ENCODE measurements around the gene INSIG2.
"Not testable (repeated sequence)": the region's sequence is repeated elsewhere in the genome, so short reads cannot be mapped to it uniquely, and the experiment has no call there.

INSIG2 gene

DNA sequence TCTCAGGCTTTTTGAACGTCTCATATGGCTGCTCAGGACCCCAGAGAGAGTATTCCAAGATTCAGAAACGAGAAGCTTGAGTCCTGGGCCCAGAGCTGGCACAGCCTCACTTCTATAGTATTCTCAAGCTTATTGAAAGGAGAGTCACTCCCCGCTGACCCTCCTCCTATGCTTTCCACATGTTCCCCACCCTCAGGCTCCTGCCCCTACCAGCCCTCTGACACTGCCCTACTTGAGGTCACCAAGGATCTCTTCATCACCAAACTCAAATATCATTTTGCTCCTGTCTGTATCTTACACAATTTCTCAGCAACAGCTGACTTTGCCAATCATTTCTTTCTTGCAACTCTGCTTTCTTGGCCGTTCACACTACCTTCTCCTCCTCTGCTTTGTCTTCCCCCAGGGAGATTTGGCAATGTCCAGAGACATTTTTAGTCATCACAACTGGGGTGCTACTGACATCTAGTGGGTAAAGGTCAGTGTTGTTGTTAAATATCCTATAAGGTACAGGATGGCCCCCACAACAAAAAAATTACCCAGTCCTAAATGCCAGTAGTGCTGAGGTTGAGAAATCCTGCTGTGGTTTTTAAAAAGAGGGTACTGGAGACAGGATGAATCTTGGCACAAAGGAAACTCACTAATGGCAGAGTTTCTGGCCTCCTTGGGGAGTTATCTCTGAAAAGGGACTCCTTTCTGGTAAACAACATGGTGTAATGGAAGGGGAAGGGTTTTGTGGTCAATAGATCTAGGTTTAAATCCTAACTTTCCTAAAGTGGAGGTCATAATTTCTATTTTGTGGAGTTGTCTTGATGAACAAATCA lies 26.9 kb upstream of the INSIG2 start:
- DNase-seq: no peak

- no peak for DNase-seq
Measured at GRCh38 chr2:118062048-118062447, 26.2 kb upstream of the INSIG2 start.

- no peak for DNase-seq
Measured at GRCh38 chr2:118062669-118063068, 25.6 kb upstream of the INSIG2 start.

GRCh38 chr2:118065015-118065706 lies 23.1 kb upstream of the INSIG2 start:
- no peak for DNase-seq

GRCh38 chr2:118065921-118066511 lies 22.3 kb upstream of the INSIG2 start:
- no peak for DNase-seq

DNA sequence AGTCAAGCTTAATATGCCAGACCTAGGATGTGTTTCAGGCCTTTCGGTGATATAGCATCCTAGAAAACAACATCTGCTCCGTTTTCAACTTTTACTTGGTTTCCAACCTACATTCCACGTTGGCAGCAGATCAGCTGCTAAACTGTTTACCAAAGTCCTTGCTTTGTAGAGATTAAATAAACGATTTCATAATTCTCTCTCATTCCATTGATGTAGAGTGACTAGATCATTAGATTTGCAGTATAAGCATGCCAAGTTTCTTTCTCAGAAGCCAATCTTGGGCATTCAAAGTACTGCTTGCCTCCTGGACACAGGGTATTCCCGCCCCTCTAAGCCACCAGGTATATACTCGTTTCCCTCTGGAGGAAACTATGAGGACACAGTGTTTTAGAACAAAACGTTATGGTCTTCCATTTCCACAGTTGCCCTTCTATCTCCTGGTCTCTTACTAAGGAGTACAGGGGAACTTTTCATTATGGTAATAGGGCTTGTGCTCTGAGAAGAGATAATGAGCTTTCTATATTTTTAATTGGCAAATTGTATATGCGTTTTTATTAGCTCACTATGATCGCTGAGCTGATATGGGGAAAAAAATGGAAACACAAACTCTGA lies 10.5 kb upstream of the INSIG2 start:
- no peak for DNase-seq

- no peak for DNase-seq
Measured at GRCh38 chr2:118078734-118079133, 9.5 kb upstream of the INSIG2 start.

GRCh38 chr2:118084491-118085089 lies 3.7 kb upstream of the INSIG2 start:
- no peak for DNase-seq

GRCh38 chr2:118085173-118086023 lies 2.9 kb upstream of the INSIG2 start:
- DNase-seq: no peak

- DNase-seq: no peak
Measured at GRCh38 chr2:118086024-118086633, 2.1 kb upstream of the INSIG2 start.

DNA sequence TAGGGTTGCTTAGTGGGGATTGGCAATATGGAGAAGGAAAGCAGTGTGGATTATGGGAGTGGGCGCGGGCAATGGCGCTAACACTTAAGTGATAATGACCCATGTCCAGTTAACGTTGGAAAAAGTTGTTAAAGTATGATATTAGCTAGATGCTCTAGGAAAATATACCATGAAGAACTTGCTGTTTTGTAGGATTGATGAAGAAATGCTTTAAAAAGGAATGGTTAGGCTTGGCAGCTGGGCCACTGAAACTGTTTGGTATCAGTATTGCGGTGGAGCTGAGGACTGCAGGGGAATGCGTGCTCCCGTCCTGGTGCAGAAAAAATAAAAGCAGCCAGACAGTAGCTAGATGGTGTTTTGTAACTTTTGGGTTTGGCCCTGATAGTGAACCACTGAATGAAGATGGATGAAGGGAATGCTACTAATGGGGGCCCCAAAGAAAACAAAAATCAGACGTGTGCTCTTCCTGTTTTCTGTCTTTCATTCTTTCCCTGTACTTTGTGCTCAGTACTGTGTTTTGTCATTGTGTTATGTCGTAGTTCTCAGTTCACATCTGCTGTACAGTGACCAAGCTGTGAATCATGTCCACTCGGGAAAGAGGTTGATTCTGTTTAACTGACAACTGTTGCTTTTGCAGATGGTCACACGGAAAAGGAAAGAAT lies 999 bp downstream of the INSIG2 start:
- peak; percentile 3 for DNase-seq

- DNase-seq: no peak
Measured at GRCh38 chr2:118090387-118091139, 2.3 kb downstream of the INSIG2 start.

DNA sequence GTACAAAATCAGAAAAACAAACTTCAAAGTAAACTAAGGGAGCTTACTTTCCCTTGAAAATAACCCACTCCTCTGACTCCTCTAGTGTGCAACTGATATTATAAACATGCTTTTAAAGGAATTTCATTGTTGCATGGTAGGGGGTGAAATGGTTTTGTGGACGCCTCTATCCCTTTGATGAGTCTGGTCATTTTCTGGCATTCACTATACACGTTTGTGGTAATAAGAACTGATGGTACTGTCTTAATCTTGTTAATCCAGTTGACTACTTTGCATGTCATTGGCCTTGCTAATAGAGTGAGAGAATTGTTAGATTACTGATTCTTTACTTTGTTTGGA lies 2.8 kb downstream of the INSIG2 start:
- DNase-seq: no peak

GRCh38 chr2:118091631-118092030 lies 3.4 kb downstream of the INSIG2 start:
- DNase-seq: no peak

GRCh38 chr2:118094102-118094501 lies 5.8 kb downstream of the INSIG2 start:
- not testable (repeated sequence) for DNase-seq

DNA sequence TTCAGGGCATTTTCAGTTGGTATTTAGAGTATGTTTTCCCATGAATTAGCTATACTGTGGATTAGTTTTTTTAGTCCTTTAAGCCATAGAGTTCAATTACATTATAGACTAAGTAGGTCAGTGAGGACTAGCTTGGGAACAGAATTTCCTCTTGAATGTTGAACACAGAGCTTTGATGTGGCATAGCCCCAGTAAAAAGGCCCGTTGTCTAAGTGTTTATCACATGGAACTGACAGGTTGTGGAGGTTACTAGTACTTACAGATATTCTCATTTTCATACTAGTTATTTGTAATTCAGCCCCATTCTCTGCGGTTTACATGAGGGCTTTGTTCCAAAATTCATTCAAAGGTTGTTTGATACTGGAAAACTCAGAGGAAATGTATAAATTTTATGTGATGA lies 6.2 kb downstream of the INSIG2 start:
- DNase-seq: no peak

- no peak for DNase-seq
Measured at GRCh38 chr2:118095610-118096009, 7.3 kb downstream of the INSIG2 start.

DNA sequence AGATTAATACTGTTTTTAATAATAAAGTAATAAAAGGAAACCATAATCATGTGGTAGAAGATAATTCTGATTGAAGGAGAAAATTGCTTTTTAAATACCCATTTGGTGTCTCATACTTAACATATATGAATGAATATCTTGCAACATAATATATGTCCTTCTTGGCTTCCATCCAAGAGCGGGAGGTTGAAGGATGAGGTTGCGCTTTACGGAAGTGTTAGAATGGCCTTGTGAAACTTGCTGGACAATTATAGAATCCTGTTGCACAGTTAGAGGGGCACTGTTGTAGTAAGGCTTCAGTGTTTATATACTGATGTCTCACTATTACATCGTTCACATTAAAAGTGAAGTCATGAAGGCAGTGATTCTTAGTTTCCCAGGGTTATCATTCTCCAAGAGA lies 9.4 kb downstream of the INSIG2 start:
- no peak for DNase-seq

DNA sequence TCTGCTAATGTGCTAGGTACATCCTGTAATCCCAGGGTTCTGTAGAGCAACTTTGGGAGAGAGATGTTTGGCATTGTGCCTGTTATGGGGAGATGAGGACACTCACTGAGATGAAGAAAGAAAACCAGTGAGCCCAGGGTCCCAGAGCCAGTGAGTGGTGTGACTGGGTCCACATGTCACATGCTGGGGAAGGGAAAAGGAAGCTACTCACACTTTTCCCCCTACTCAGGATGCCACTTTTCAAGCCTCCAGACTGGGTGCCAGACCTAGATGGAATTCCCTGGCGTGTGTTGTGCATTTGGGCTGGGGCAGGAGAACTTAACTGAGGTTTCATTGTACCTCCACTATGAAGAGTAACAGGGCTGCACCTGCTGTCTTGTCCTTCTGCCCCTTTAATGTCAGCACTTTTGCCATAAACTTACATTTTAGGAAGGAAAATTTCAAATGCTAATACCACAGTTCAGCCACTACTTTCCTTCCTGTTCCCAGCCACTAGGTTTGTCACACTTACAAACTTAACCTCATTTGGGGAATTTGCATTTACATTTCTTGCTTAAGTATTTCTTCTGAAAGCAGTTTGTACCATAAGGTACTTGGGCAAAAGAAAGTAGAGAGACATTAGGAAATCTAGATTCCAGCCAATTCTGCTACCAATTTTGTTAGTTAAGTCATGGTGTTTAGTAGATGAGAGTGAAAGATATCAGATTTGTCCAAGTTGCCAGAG lies 10.2 kb downstream of the INSIG2 start:
- no peak for DNase-seq
